ENCODE results near the gene KPNA2. TPM values are rescaled to one million over a fixed set of nuclear protein-coding genes. Genes with fewer than 3 reads are reported as not detected.
"Not testable (repeated sequence)": the region's sequence is repeated elsewhere in the genome, so short reads cannot be mapped to it uniquely, and the experiment has no call there.

KPNA2 gene
- total and polyA plus RNA-seq, 10 donors: 12.4 to 49.2 (median 32.3) TPM

- WGBS, 5 donors: 39 to 54% (median 46%) methylated on average over 11 of the region's 11 CpGs
- Histone ChIP-seq H3K4me3 (no peak overlapping the region), H3K36me3 (no peaks in the 10 kb centered on the region), H3K27ac (peak overlapping the region; percentile 36 to 77 (median 68)), H3K4me1 (peaks cover 0 to 34% (median 13%) of the 10 kb centered on the region in 6 donors), H3K9me3 (no peaks in the 10 kb centered on the region), H3K27me3 (replicated peaks in 1 of 7) (no peaks in the 10 kb centered on the region)
- TF ChIP-seq POLR2A (IDR thresholded peaks at IDR 0.05) (no peak), POLR2AphosphoS5 (IDR thresholded peaks at IDR 0.05) (no peak), CTCF (IDR thresholded peaks at IDR 0.05 in 8 of 11, conservative IDR thresholded peaks at IDR 0.05 in 3 of 11) (no peak)
- no peak for DNase-seq
- intact Hi-C loops (cut with DNase I; ENCODE audit: low total_unique reads): no loop called here
These were observed 18.9 kb downstream of the KPNA2 start for GRCh38 chr17:68054296-68054900.

- H3K9me3 ChIP-seq: no peaks in the 10 kb centered on the region
- no peaks in the 10 kb centered on the region for H3K27me3 ChIP-seq (replicated peaks in 1 of 7)
- intact Hi-C loops (cut with DNase I; ENCODE audit: low total_unique reads): no loop called here
- DNase-seq: no peak
- H3K4me3 ChIP-seq: no peak overlapping the region
- no peak overlapping the region for H3K27ac ChIP-seq
- peak in 9 of 11 experiments; percentile 32 to 70 (median 62) for TF ChIP-seq CTCF (IDR thresholded peaks at IDR 0.05 in 8 of 11, conservative IDR thresholded peaks at IDR 0.05 in 3 of 11)
- TF ChIP-seq POLR2AphosphoS5 (IDR thresholded peaks at IDR 0.05): no peak
- H3K36me3 ChIP-seq: no peaks in the 10 kb centered on the region
- peaks cover 0 to 34% (median 13%) of the 10 kb centered on the region in 6 donors for H3K4me1 ChIP-seq
- 40 to 60% (median 45%) methylated on average over 4 of the region's 4 CpGs for WGBS, 5 donors
These were observed 22.0 kb downstream of the KPNA2 start for GRCh38 chr17:68057531-68057952.

GRCh38 chr17:68060336-68060735, 24.8 kb downstream of the KPNA2 start:
- DNase-seq: no peak
- H3K27me3 ChIP-seq (replicated peaks in 1 of 7): no peaks in the 10 kb centered on the region
- no peaks in the 10 kb centered on the region for H3K9me3 ChIP-seq
- peaks cover 0 to 10% (median 0%) of the 10 kb centered on the region in 6 donors for H3K4me1 ChIP-seq
- TF ChIP-seq POLR2AphosphoS5 (IDR thresholded peaks at IDR 0.05): no peak
- TF ChIP-seq POLR2A (IDR thresholded peaks at IDR 0.05): no peak
- no peak for TF ChIP-seq CTCF (IDR thresholded peaks at IDR 0.05 in 8 of 11, conservative IDR thresholded peaks at IDR 0.05 in 3 of 11)
- H3K4me3 ChIP-seq: no peak overlapping the region
- H3K36me3 ChIP-seq: no peaks in the 10 kb centered on the region
- 60 to 74% (median 71%) methylated on average over 2 of the region's 2 CpGs for WGBS, 5 donors
- no peak overlapping the region for H3K27ac ChIP-seq
- intact Hi-C loops (cut with DNase I; ENCODE audit: low total_unique reads): no loop called here

GRCh38 chr17:68061512-68062313, 26.2 kb downstream of the KPNA2 start:
- 57 to 71% (median 64%) methylated on average over 10 to 11 of the region's 11 CpGs for WGBS, 5 donors
- no peak for TF ChIP-seq POLR2A (IDR thresholded peaks at IDR 0.05)
- TF ChIP-seq CTCF (IDR thresholded peaks at IDR 0.05 in 8 of 11, conservative IDR thresholded peaks at IDR 0.05 in 3 of 11): no peak
- TF ChIP-seq POLR2AphosphoS5 (IDR thresholded peaks at IDR 0.05): no peak
- Histone ChIP-seq H3K4me1 (peaks cover 0 to 7% (median 0%) of the 10 kb centered on the region in 6 donors), H3K36me3 (no peaks in the 10 kb centered on the region), H3K27ac (no peak overlapping the region), H3K27me3 (replicated peaks in 1 of 7) (no peaks in the 10 kb centered on the region), H3K9me3 (no peaks in the 10 kb centered on the region), H3K4me3 (no peak overlapping the region)
- intact Hi-C loops (cut with DNase I; ENCODE audit: low total_unique reads): no loop called here
- DNase-seq: no peak

- H3K36me3 ChIP-seq; DNase-seq; H3K4me3 ChIP-seq; intact Hi-C loops (cut with DNase I; ENCODE audit: low total_unique reads); H3K4me1 ChIP-seq; H3K9me3 ChIP-seq; H3K27me3 ChIP-seq (replicated peaks in 1 of 7); H3K27ac ChIP-seq: not testable (repeated sequence)
- 80 to 96% (median 88%) methylated on average over 7 of the region's 7 CpGs for WGBS, 5 donors
These were observed 29.8 kb downstream of the KPNA2 start for GRCh38 chr17:68065366-68065765.

- H3K4me3 ChIP-seq; H3K4me1 ChIP-seq; intact Hi-C loops (cut with DNase I; ENCODE audit: low total_unique reads); H3K36me3 ChIP-seq; H3K27me3 ChIP-seq (replicated peaks in 1 of 7); H3K9me3 ChIP-seq; H3K27ac ChIP-seq: not testable (repeated sequence)
- peak; percentile 1 for DNase-seq
- 88 to 93% (median 90%) methylated on average over 3 of the region's 3 CpGs for WGBS, 5 donors
These were observed 33.0 kb downstream of the KPNA2 start for GRCh38 chr17:68068512-68068911.
